Rectal smooth muscle tissue (tissue), 1 donor: Measurements from ENCODE around the gene VPS37B.

Source experiments
- H3K27ac ChIP-seq: one replicate; pipeline ENCODE4 v1.7.0; 2013; ENCODE audit warnings: low read depth, low read length, inconsistent platforms
- H3K27me3 ChIP-seq: one replicate; pipeline ENCODE4 v1.7.0; 2013; ENCODE audit warnings: low read length; ENCODE audit not compliant: control insufficient read depth, insufficient read depth
- H3K36me3 ChIP-seq: one replicate; pipeline ENCODE4 v1.7.0; 2013; ENCODE audit warnings: low read length; ENCODE audit not compliant: control insufficient read depth, insufficient read depth
- H3K4me1 ChIP-seq: one replicate; pipeline ENCODE4 v1.7.0; 2013; ENCODE audit warnings: low read length; ENCODE audit not compliant: control insufficient read depth, insufficient read depth
- H3K4me3 ChIP-seq: one replicate; pipeline ENCODE4 v1.7.0; 2013; ENCODE audit warnings: low read length
- H3K9ac ChIP-seq: one replicate; pipeline ENCODE4 v1.7.0; 2013; ENCODE audit warnings: low read length

The VPS37B gene

DNA sequence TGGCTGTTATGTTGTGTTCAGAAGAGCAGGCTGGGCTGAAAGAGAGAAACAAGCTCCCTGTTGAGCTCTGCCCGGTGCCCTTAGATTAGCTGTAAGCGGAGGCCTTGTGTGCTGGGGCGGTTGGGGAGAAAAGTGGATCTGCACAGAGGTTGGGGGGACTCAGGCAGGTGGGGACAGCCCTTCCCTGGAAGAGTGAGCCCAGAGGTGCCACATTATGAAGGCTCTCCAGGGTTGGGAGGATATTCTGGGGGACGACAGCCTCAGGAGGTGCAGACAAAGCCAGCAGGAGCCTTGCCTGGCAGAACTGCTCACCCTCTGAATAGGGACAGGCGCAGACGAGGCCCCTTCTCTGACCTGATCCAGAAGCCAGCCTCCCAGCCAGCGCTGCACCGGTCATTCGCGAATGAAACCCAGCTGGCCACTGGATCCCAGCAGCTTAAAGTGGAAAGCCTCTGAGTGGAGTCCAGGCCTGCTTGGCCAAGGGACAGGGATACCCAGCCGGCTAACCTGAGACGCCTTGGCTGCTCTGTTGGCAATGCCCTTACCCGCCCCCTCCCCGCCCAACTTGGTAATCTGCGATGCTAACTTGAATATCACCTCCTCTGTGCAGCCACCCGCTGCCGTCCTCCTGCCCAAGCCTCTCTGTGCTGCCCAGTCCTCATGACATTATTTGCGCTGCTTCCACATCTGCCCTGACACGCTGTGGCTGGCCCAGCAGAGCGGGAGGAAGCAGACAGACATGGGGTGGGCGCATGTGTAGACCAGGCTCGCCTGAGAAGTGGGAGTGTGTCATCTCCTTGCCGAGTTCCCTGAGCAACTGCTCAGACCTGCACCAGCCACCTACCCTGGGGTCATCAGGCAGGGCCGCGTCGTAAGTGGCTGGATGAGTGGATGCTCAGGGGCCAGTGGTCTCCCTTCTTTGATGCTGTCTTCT, 55.1 kb downstream of the VPS37B start:
- no peak overlapping the region for H3K27ac ChIP-seq
- no peak overlapping the region for H3K9ac ChIP-seq

DNA sequence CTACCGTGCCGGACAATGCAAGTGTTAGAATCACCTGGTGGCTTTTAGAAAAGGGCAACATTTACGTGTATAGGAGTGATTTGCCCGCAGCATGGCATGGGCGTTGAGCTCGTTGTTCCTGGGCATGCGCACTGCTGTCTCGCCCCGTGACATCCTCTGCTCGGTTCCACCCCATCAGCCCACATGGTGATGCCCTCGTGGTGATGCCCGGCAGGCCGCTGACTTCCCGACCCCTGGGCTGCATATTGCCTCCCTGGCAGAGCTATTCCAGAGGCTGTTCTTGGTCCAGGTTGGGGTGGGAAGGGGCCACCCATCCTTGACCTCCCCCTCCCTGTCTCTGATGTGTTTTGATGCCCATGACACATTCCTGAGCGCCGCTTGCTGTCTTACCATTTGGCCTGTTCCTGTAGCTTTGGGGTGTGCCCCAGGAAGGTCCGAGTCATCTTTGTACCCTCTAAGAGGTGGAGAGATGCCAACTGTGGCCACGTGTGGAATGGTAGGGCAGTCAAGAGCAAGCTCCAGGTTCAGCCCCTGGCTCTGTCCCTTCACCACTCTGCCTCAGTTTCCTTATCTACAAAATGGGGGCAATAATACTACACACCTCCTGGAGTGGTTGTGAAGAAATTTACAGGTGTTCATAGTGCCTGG, 55.9 kb downstream of the VPS37B start:
- Histone ChIP-seq H3K27ac (no peak overlapping the region), H3K4me1 (no peaks in the 10 kb centered on the region), H3K4me3 (no peak overlapping the region), H3K27me3 (no peaks in the 10 kb centered on the region), H3K36me3 (no peaks in the 10 kb centered on the region), H3K9ac (no peak overlapping the region)

More for the DNA sequence above, 55.1 kb downstream of the VPS37B start:
- no peaks in the 10 kb centered on the region for H3K36me3 ChIP-seq
- H3K4me1 ChIP-seq = no peaks in the 10 kb centered on the region
- no peak overlapping the region for H3K4me3 ChIP-seq
- no peaks in the 10 kb centered on the region for H3K27me3 ChIP-seq

DNA sequence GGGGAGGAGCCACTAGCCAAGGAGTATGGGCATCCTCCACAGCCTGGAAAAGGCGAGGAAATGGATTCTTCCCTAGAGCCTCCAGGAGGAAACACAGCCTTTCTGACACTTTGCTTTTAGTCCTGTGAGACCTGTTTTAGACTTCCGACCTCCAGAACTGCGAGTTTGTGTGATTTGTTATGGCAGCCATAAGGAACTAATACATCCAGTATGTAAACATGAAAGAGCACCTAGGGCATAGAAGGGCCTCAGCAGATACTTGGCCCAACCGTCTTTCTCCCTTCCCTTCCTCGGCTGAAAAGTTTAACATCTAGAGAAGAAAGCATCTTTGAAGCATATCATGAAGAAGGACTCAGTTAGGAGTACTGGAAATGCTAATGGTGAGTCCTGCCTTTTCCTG, 57.1 kb downstream of the VPS37B start:
- no peak overlapping the region for H3K9ac ChIP-seq
- H3K27ac ChIP-seq = no peak overlapping the region
- H3K4me1 ChIP-seq = peaks cover 2% of the 10 kb centered on the region
- H3K27me3 ChIP-seq = no peaks in the 10 kb centered on the region
- H3K36me3 ChIP-seq = no peaks in the 10 kb centered on the region
- no peak overlapping the region for H3K4me3 ChIP-seq

DNA sequence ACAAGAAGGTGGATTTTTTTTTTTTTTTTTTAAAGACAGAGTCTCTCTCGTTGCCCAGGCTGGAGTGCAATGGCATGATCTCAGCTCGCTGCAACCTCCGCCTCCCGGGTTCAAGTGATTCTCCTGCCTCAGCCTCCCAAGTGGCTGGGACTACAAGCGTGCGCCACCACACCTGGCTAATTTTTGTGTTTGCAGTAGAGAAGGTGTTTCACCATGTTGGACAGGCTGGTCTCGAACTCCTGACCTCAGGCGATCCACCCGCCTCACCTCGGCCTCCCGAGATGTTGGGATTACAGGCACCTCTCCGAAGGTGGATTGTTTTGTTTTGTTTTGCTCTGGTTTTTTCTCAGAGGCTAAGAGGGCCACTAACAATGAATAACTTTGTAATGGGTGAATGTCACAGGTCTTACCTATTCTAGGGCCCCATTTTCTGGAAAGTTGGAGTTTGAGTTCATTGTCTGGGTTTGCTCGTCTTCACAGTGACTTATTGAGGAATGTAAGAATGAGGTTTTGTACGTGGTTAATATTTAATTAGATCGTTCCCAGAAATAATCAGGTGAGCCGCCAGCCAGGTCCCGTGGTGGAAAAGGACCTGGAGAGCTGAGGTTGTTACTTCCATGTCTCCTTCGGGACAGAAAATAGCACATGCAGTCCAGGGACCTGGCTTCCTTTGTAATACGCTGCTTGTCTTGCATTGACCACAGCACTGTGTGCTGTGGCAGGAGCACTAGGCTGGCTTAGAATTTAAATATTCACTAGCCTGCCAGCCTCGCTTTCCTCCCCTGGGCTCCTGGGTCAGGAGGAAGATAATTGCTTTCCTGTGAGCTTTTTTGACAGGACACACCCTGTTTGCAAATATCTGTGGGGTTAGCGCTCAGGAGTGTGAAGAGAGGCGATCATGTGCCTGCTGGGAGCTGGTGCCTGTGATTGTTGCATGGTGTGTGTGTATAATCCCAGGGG, 58.3 kb downstream of the VPS37B start:
- no peaks in the 10 kb centered on the region for H3K36me3 ChIP-seq
- no peak overlapping the region for H3K9ac ChIP-seq
- no peaks in the 10 kb centered on the region for H3K27me3 ChIP-seq
- H3K4me3 ChIP-seq = peak overlapping the region; percentile 11
- H3K27ac ChIP-seq = no peak overlapping the region
- peaks cover 2% of the 10 kb centered on the region for H3K4me1 ChIP-seq

DNA sequence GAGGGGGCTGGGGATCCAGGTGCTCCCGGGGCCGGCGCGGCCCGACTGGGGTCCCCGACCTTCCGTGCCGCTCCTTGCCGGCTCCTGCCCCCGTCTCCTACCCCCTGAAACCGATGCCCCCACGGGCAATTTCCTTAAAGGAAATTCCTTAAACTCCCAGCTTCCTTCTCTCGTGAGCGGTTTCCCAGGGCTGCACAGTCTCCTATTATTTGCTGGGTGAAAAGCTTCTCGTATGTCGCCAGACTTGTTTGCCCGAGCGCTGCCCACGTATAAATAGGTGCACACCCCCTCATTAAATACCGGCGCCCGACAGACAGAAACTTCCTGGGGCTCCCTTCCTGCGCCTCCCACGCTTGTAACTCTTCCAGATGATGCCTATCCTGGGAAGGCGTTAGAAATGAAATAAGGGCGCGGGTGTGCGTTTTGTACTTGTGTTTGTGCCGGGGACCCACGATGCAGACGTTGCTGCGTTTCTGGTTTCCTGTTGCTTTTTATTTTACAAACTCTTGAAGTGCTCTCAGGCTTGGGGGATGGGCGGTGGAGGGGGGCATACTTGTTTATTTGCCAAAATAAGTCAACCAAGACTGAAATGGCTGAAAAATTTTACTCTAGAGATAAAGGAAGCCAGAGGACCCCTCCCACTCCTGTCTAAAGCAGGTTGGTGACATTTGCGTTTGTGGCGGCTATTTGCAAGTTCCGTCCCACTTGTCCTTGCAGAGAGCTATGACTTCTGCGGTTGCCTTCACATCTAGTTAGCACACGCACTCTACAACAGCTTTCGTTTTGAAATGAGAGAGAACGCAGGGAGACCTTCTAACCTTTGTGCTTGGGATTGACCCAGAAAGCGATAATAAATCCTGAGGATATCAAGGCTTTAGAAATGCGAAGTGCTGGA, 59.6 kb downstream of the VPS37B start:
- H3K4me1 ChIP-seq = peaks cover 2% of the 10 kb centered on the region

DNA sequence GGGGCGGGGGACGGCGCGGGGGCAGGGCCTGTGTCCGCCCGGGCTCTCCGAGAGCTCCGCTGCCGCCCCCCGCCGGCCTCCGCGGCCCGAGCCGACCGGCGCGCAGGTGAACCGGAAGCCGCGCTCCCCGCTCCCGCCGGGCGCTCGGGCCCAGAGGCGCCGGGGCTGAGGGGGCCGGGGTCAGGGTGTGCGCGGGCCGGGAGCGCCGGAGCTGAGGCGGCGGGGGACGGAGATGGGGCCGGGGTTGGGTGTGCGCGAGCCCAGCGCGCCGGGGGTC, 60.2 kb downstream of the VPS37B start:
- Histone ChIP-seq H3K27me3 (no peaks in the 10 kb centered on the region), H3K9ac (peak overlapping the region; percentile 67), H3K4me3 (peak overlapping the region; percentile 58), H3K36me3 (no peaks in the 10 kb centered on the region), H3K4me1 (peaks cover 2% of the 10 kb centered on the region), H3K27ac (no peak overlapping the region)

More for the DNA sequence above, 59.6 kb downstream of the VPS37B start:
- H3K27ac ChIP-seq = no peak overlapping the region
- peak overlapping the region; percentile 67 for H3K9ac ChIP-seq
- no peaks in the 10 kb centered on the region for H3K27me3 ChIP-seq
- no peaks in the 10 kb centered on the region for H3K36me3 ChIP-seq
- H3K4me3 ChIP-seq = peak overlapping the region; percentile 58

DNA sequence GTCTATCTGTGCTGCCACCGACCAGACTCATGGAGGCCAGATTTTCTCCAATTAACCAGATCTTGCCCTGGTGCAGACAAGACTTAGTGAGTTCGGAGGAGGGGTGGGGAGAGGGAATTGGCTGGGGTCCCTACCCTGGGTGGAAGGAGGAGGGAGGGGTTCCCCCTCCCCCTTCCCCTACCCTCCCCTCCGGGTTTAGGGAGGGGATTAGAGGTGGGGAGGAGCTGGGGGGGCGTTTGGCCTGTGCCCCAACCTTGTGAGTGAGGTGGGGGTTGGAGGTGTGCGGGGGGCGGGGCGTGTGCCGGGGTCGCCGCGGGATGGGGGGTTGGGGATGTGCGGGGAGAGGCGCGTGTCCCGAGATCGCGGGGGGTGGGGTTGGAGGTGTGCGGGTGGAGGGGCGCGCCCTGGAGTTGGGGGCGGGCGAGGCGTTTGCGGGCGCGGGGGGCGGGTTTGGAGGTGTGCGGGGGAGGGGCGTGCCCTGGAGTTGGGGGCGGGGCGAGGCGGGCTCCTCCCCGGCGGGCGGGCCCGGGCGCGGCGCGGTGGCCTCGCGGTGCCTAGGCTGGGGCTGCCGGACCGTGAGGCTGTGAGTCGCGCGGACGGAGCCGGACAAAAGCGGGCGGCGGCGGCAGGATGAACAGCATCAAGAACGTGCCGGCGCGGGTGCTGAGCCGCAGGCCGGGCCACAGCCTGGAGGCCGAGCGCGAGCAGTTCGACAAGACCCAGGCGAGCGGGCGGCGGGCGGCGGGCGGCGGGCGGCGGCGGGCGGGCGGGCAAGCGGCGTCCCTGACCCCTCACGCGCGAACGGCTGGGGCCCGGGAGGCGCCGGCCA, 60.8 kb downstream of the VPS37B start, which contains the start of gene HIP1R:
TSS of gene HIP1R (plus strand) at position 537 of the 829 bp plus-strand sequence. CDS start at position 631, 94 bp downstream.
- Histone ChIP-seq H3K4me1 (peaks cover 2% of the 10 kb centered on the region), H3K9ac (peak within 1 kb of the TSS; percentile 67), H3K36me3 (no peaks in the 10 kb centered on the region), H3K27me3 (no peaks in the 10 kb centered on the region), H3K27ac (no peak within 1 kb of the TSS), H3K4me3 (peak within 1 kb of the TSS; percentile 58)

DNA sequence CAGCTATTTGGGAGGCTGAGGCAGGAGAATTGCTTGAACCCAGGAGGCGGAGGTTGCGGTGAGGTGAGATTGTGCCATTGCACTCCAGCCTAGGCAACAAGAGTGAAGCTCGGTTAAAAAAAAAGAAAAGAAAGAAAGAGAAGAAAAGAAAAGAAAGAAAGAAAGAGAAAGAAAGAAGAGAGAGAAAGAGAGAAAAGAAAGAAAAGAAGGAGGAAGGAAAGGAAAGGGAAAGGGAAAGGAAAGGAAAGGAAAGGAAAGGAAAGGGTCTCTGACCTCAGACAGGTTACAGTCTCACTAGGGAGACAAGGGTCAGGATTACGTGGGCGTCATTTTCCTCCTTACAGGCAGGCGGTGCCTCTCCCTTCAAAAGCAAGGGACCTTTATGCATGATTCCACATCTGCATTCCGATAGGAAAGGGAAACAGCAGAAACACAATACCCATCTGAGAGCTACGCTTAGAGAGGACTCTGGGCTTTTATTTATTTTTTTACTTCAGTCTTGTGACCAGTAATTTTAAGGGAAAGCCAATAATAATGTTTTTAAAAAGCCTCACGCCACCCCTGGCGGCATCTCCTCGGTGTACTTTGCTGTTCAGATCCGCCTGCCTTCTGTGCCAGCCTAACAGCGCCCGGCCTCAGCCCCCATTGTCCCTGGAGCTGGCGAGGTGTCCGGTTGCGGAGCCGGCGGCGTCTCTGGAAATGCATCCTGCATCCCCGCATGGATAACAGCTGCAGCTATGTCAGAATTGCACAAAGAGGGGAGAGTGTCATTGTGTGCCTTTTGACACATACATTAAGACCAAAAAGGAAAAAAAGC, 61.6 kb downstream of the VPS37B start:
- H3K4me1 ChIP-seq = peaks cover 2% of the 10 kb centered on the region
- H3K27ac ChIP-seq = no peak overlapping the region
- no peaks in the 10 kb centered on the region for H3K27me3 ChIP-seq
- no peak overlapping the region for H3K9ac ChIP-seq
- peak overlapping the region; percentile 57 for H3K4me3 ChIP-seq
- no peaks in the 10 kb centered on the region for H3K36me3 ChIP-seq

DNA sequence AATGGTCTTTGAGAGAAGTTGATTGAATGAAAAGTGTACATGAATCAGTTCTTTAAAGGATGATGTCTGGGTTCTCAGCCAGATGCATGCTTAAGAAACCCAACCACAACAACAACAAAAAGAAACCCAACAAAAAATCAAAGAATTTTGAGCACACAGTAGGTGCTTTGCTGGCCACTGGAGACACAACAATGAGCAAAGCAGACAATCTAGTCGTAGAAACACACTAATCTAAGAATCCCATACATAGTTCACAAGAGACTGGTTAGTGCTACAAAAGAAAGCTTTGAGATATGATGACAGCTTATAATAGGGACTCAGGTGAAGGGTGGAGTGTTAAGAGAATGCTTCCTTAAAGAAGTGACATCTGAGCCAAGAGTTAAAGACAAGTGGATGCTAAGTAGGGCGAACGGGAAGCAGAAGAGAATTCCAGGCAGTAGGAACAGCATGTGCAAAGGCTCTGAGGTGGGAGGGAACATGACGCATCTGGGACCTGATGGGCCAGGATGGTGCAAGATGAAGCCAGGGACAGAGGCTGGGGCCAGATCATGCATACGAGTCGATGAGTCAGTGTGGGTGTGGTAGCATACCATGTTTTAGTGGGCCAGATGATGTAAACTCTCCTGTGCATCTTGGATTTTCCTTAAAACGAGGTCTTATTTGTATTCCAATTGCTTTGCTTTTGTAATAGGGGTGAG, 65.3 kb downstream of the VPS37B start:
- H3K27me3 ChIP-seq = no peaks in the 10 kb centered on the region
- no peak overlapping the region for H3K9ac ChIP-seq
- no peaks in the 10 kb centered on the region for H3K36me3 ChIP-seq
- H3K27ac ChIP-seq = no peak overlapping the region
- H3K4me3 ChIP-seq = no peak overlapping the region
- H3K4me1 ChIP-seq = peaks cover 2% of the 10 kb centered on the region

DNA sequence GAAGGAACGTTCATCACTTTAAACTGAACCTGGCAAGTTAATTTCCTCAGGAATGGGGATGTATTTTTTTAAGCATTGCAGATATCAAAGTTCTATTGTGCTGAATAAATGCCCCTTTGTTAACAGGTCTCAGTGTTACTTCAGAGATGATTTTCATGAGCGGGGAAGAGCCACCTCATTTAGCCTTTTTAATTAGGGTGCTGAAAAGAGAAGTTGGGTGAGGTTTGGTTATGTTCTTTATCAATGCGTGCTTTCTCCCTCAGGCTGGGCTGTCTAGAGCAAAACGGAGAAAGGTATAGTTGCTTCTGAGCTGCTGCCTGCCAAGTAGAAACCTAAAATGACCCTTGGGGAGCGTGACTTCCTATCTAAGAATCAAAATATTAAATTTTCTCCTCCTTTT, 68.7 kb downstream of the VPS37B start:
- H3K27ac ChIP-seq = no peak overlapping the region
- no peak overlapping the region for H3K4me3 ChIP-seq
- H3K27me3 ChIP-seq = no peaks in the 10 kb centered on the region
- no peaks in the 10 kb centered on the region for H3K36me3 ChIP-seq
- H3K4me1 ChIP-seq = no peaks in the 10 kb centered on the region
- no peak overlapping the region for H3K9ac ChIP-seq
